GM18508 (cell line): ENCODE results near the gene PPP1R3C.

ENCODE experiments used
- ATAC-seq: cut with Tn5 transposase; IDR thresholded peaks from one replicate; pipeline ENCODE4 v1.9.1; 2021; ENCODE audit warnings: moderate number of reproducible peaks; ENCODE audit not compliant: insufficient read depth, unreplicated experiment

PPP1R3C gene

GRCh38 chr10:91630625-91631024 is 2.2 kb downstream of the PPP1R3C start:
- ATAC-seq: no peak

- no peak for ATAC-seq
These were observed 2.9 kb downstream of the PPP1R3C start for GRCh38 chr10:91629715-91630549.

GRCh38 chr10:91628383-91628782 is 4.5 kb downstream of the PPP1R3C start:
- no peak for ATAC-seq

- ATAC-seq: no peak
These were observed 5.3 kb downstream of the PPP1R3C start for GRCh38 chr10:91627344-91628102.

GRCh38 chr10:91626936-91627335 is 5.9 kb downstream of the PPP1R3C start:
- no peak for ATAC-seq

- no peak for ATAC-seq
These were observed 8.2 kb downstream of the PPP1R3C start for GRCh38 chr10:91624633-91625032.

- ATAC-seq: no peak
These were observed 10.3 kb downstream of the PPP1R3C start for GRCh38 chr10:91622601-91623000.

- no peak for ATAC-seq
These were observed 11.3 kb downstream of the PPP1R3C start for GRCh38 chr10:91621483-91622113.

GRCh38 chr10:91617072-91617609 is 15.7 kb downstream of the PPP1R3C start:
- ATAC-seq: no peak

GRCh38 chr10:91616137-91616536 is 16.7 kb downstream of the PPP1R3C start:
- ATAC-seq: no peak

- ATAC-seq: no peak
These were observed 18.6 kb downstream of the PPP1R3C start for GRCh38 chr10:91614225-91614624.

GRCh38 chr10:91613411-91614187 is 19.3 kb downstream of the PPP1R3C start:
- no peak for ATAC-seq

GRCh38 chr10:91610919-91611318 is 22.0 kb downstream of the PPP1R3C start:
- no peak for ATAC-seq

GRCh38 chr10:91610444-91610843 is 22.4 kb downstream of the PPP1R3C start:
- no peak for ATAC-seq

GRCh38 chr10:91607646-91608403 is 25.0 kb downstream of the PPP1R3C start:
- ATAC-seq: no peak

- ATAC-seq: no peak
These were observed 26.9 kb downstream of the PPP1R3C start for GRCh38 chr10:91605968-91606367.

- ATAC-seq: no peak
These were observed 28.0 kb downstream of the PPP1R3C start for GRCh38 chr10:91604553-91605534.

GRCh38 chr10:91603931-91604331 is 28.9 kb downstream of the PPP1R3C start:
- ATAC-seq: no peak
